ENCODE data around the gene CATSPER3. TPM values are rescaled to one million over a fixed set of nuclear protein-coding genes. Genes with fewer than 3 reads are reported as not detected.

CATSPER3 gene
- polyA plus RNA-seq, 1 donor (not counting 4 experiments of a cell fraction or from before 2014, with no cell fraction given): 0.31 TPM

- Histone ChIP-seq H3K79me2 (ENCODE audit: control insufficient read depth, insufficient read depth, low read length) (no peaks in the 10 kb centered on the region), H3K4me3 (ENCODE audit: control insufficient read depth in 2 of 3, extremely low read depth in 1 of 3, insufficient read depth in 2 of 3, low read depth in 1 of 3, low read length in 3 of 3) (no peak overlapping the region), H3K9me1 (ENCODE audit: control insufficient read depth, extremely low read depth, insufficient read depth, low read length) (no peaks in the 10 kb centered on the region), H3K27ac (ENCODE audit: control insufficient read depth, insufficient read depth, low read length) (no peak overlapping the region), H3K27me3 (ENCODE audit: control insufficient read depth, extremely low read depth, insufficient read depth, low read length) (peaks cover 3% of the 10 kb centered on the region), H3K9me3 (ENCODE audit: control insufficient read depth, low read depth, low read length) (no peaks in the 10 kb centered on the region), H3K9ac (ENCODE audit: control insufficient read depth, extremely low read depth, insufficient read depth, low read length) (no peak overlapping the region), H4K20me1 (ENCODE audit: control insufficient read depth, extremely low read depth, insufficient read depth, low read length) (no peaks in the 10 kb centered on the region), H2AFZ (ENCODE audit: control insufficient read depth, low read length) (no peak overlapping the region), H3K4me1 (ENCODE audit: control insufficient read depth, extremely low read depth, insufficient read depth, low read length) (no peaks in the 10 kb centered on the region), H3K4me2 (ENCODE audit: control insufficient read depth, extremely low read depth, insufficient read depth, low read depth, low read length) (no peak overlapping the region), H3K36me3 (ENCODE audit: control insufficient read depth in 2 of 2, extremely low read depth in 1 of 2, insufficient read depth in 2 of 2, low read length in 2 of 2) (no peaks in the 10 kb centered on the region)
- FAIRE-seq (no peak), DNase-seq (ENCODE audit: low read depth, low spot score) (no peak)
- TF ChIP-seq CTCF (optimal IDR thresholded peaks at IDR 0.05 in 1 of 3, IDR thresholded peaks at IDR 0.05 in 1 of 3, conservative IDR thresholded peaks at IDR 0.05 in 1 of 3; ENCODE audit: extremely low read depth in 1 of 3, insufficient read depth in 2 of 3, low read length in 3 of 3) (no peak), EZH2 (IDR thresholded peaks at IDR 0.05; ENCODE audit: low read length) (no peak)
- dilution Hi-C loops (cut with MboI; ENCODE audit: extremely low pct_ligation_motif_present, low sequenced_read_pairs): no loop called here
Observed at GRCh38 chr5:135012951-135013391, 45.3 kb downstream of the CATSPER3 start.

GRCh38 chr5:135013445-135013844 is 45.7 kb downstream of the CATSPER3 start:
- FAIRE-seq: no peak
- H3K9me1 ChIP-seq (ENCODE audit: control insufficient read depth, extremely low read depth, insufficient read depth, low read length): no peaks in the 10 kb centered on the region
- no peak overlapping the region for H3K4me3 ChIP-seq (ENCODE audit: control insufficient read depth in 2 of 3, extremely low read depth in 1 of 3, insufficient read depth in 2 of 3, low read depth in 1 of 3, low read length in 3 of 3)
- no peak for DNase-seq (ENCODE audit: low read depth, low spot score)
- no peak overlapping the region for H3K27ac ChIP-seq (ENCODE audit: control insufficient read depth, insufficient read depth, low read length)
- peaks cover 3% of the 10 kb centered on the region for H3K27me3 ChIP-seq (ENCODE audit: control insufficient read depth, extremely low read depth, insufficient read depth, low read length)
- H4K20me1 ChIP-seq (ENCODE audit: control insufficient read depth, extremely low read depth, insufficient read depth, low read length): no peaks in the 10 kb centered on the region
- H3K9ac ChIP-seq (ENCODE audit: control insufficient read depth, extremely low read depth, insufficient read depth, low read length): no peak overlapping the region
- H3K79me2 ChIP-seq (ENCODE audit: control insufficient read depth, insufficient read depth, low read length): no peaks in the 10 kb centered on the region
- no peak for TF ChIP-seq CTCF (optimal IDR thresholded peaks at IDR 0.05 in 1 of 3, IDR thresholded peaks at IDR 0.05 in 1 of 3, conservative IDR thresholded peaks at IDR 0.05 in 1 of 3; ENCODE audit: extremely low read depth in 1 of 3, insufficient read depth in 2 of 3, low read length in 3 of 3)
- TF ChIP-seq EZH2 (IDR thresholded peaks at IDR 0.05; ENCODE audit: low read length): no peak
- dilution Hi-C loops (cut with MboI; ENCODE audit: extremely low pct_ligation_motif_present, low sequenced_read_pairs): no loop called here
- no peak overlapping the region for H2AFZ ChIP-seq (ENCODE audit: control insufficient read depth, low read length)
- no peak overlapping the region for H3K4me2 ChIP-seq (ENCODE audit: control insufficient read depth, extremely low read depth, insufficient read depth, low read depth, low read length)
- H3K36me3 ChIP-seq (ENCODE audit: control insufficient read depth in 2 of 2, extremely low read depth in 1 of 2, insufficient read depth in 2 of 2, low read length in 2 of 2): no peaks in the 10 kb centered on the region
- H3K4me1 ChIP-seq (ENCODE audit: control insufficient read depth, extremely low read depth, insufficient read depth, low read length): no peaks in the 10 kb centered on the region
- H3K9me3 ChIP-seq (ENCODE audit: control insufficient read depth, low read depth, low read length): no peaks in the 10 kb centered on the region
